ENCODE measurements around the gene RAB6A. TPM values are rescaled to one million over a fixed set of nuclear protein-coding genes. Genes with fewer than 3 reads are reported as not detected.

Gene RAB6A
- total and polyA plus RNA-seq, 2 of the 8 experiments (the other 6 are each of a cell fraction or from before 2014, with no cell fraction given), result 24.4 to 88.6 TPM

GRCh38 chr11:73648571-73649046, 112.3 kb downstream of the RAB6A start:
- WGBS, 2 experiments (ENCODE audit: extremely low coverage in 1 of 2, insufficient coverage in 1 of 2, insufficient read length in 1 of 2, insufficient replicate concordance in 2 of 2, low coverage in 1 of 2, low lambda C conversion rate in 2 of 2, missing lambda C conversion rate in 1 of 2), result 68% methylated on average over 8 of the region's 8 CpGs; no CpG with 5 or more reads in 1 of the 2 experiments
- Histone ChIP-seq H3K4me3 (ENCODE audit: extremely low read depth in 1 of 4, insufficient read depth in 2 of 4, low read depth in 3 of 4, low read length in 4 of 4) (no peak overlapping the region), H3K23me2 (ENCODE audit: low read depth, low read length) (peaks cover 16% of the 10 kb centered on the region), H2BK20ac (ENCODE audit: low read length) (no peak overlapping the region), H4K5ac (ENCODE audit: insufficient read length, low read depth, low read length) (no peak overlapping the region), H4K8ac (ENCODE audit: extremely low read depth, insufficient read depth, low read length) (no peak overlapping the region; the same call in 1 of the 2 replicates), H2BK12ac (ENCODE audit: low read depth, low read length) (no peak overlapping the region), H3K79me2 (ENCODE audit: control insufficient read depth in 1 of 2, insufficient read depth in 2 of 2, low read length in 2 of 2) (no peaks in the 10 kb centered on the region), H3K36me3 (ENCODE audit: control insufficient read depth in 2 of 4, insufficient read depth in 4 of 4, low read length in 3 of 4) (no peaks in the 10 kb centered on the region), H2AFZ (ENCODE audit: low read length) (no peak overlapping the region), H3K14ac (ENCODE audit: insufficient read length) (no peak overlapping the region), H2BK5ac (ENCODE audit: low read depth, low read length) (no peak overlapping the region), H3K79me1 (ENCODE audit: low read depth, low read length) (no peaks in the 10 kb centered on the region), H3K27me3 (replicated peaks in 1 of 4; ENCODE audit: control insufficient read depth in 3 of 4, extremely low read depth in 1 of 4, insufficient read depth in 3 of 4, low read length in 3 of 4) (peaks cover 0 to 4% (median 0%) of the 10 kb centered on the region in 4 experiments; a peak in 3 of 7 replicates), H4K91ac (replicated peaks; ENCODE audit: insufficient read length, low read length) (no peak overlapping the region), H2AK5ac (ENCODE audit: low read depth, low read length) (no peak overlapping the region), H3K27ac (ENCODE audit: low read depth, low read length) (no peak overlapping the region), H3K9ac (replicated peaks in 1 of 4; ENCODE audit: extremely low read depth in 1 of 4, low read depth in 3 of 4, low read length in 3 of 4) (no peak overlapping the region), H2BK120ac (replicated peaks; ENCODE audit: low read depth, low read length) (no peak overlapping the region), H3K56ac (replicated peaks; ENCODE audit: insufficient read length, low read depth, low read length) (no peak overlapping the region), H3K4ac (replicated peaks; ENCODE audit: insufficient read length, low read depth, low read length) (no peak overlapping the region), H3K4me1 (replicated peaks in 1 of 4; ENCODE audit: control insufficient read depth in 3 of 4, insufficient read depth in 4 of 4, low read length in 3 of 4) (peaks cover 9 to 25% (median 18%) of the 10 kb centered on the region in 4 experiments), H3K9me3 (ENCODE audit: insufficient read depth in 2 of 2, low read depth in 1 of 2, low read length in 1 of 2) (no peaks in the 10 kb centered on the region), H3K18ac (ENCODE audit: extremely low read depth, low read length) (no peak overlapping the region), H3K4me2 (ENCODE audit: insufficient read depth in 1 of 2, low read depth in 2 of 2, low read length in 2 of 2) (peak overlapping the region in 1 of 2 experiments; percentile 96; a peak in 2 of 4 replicates), H3K23ac (ENCODE audit: insufficient read length) (no peak overlapping the region), H4K20me1 (replicated peaks in 1 of 2; ENCODE audit: control insufficient read depth in 1 of 2, insufficient read depth in 2 of 2, low read length in 2 of 2) (no peaks in the 10 kb centered on the region), H2BK15ac (ENCODE audit: low read length) (no peak overlapping the region)
- no peak for FAIRE-seq
- ChIA-PET CTCF (ENCODE audit: partially characterized antibody) (interaction anchor here (1.5 to 30.1 kb wide), 5 partner anchors 0 to 288 kb away, joined by 4 to 653 read pairs (median 16); partner anchors contain the start of gene PLEKHB1), POLR2A (ENCODE audit: partially characterized antibody) (interaction anchor here (0.5 to 4.5 kb wide), 5 partner anchors 12 to 401 kb away, joined by 3 to 31 read pairs (median 4); no protein-coding TSS in a partner anchor)
- no peak for DNase-seq (ENCODE audit: low read depth in 1 of 2, low spot score in 2 of 2)
- TF ChIP-seq TBP (IDR thresholded peaks at IDR 0.05; ENCODE audit: low read depth, low read length) (no peak), YY1 (IDR thresholded peaks at IDR 0.05; ENCODE audit: low read depth, low read length) (no peak), SUZ12 (IDR thresholded peaks at IDR 0.05; ENCODE audit: low read length) (no peak), HDAC6 (IDR thresholded peaks at IDR 0.05; ENCODE audit: low read depth, low read length) (no peak), KDM5A (IDR thresholded peaks at IDR 0.05; ENCODE audit: low read length) (no peak), CBX8 (IDR thresholded peaks at IDR 0.05; ENCODE audit: borderline replicate concordance, low read depth, low read length) (no peak), MAFK (IDR thresholded peaks at IDR 0.05; ENCODE audit: low read depth, low read length) (no peak), RNF2 (IDR thresholded peaks at IDR 0.05; ENCODE audit: borderline replicate concordance, low read depth, low read length, missing control alignments, poor library complexity, severe bottlenecking) (no peak), CREB1 (IDR thresholded peaks at IDR 0.05) (no peak), SP1 (IDR thresholded peaks at IDR 0.05; ENCODE audit: low read depth, low read length) (no peak), ASH2L (IDR thresholded peaks at IDR 0.05; ENCODE audit: low read length) (no peak), SP4 (IDR thresholded peaks at IDR 0.05; ENCODE audit: low read length) (no peak), ATF3 (IDR thresholded peaks at IDR 0.05; ENCODE audit: insufficient read depth, low read depth, low read length) (no peak), EP300 (IDR thresholded peaks at IDR 0.05; ENCODE audit: borderline replicate concordance in 1 of 2, low read depth in 2 of 2, low read length in 2 of 2) (no peak)

All from H1 (cell line).